Endothelial cell of umbilical vein (primary cell): ENCODE data around the gene VPS13A. TPM values are rescaled to one million over a fixed set of nuclear protein-coding genes. Genes with fewer than 3 reads are reported as not detected.

Experiments used
- BruUV-seq: library from RNA; stranded (reverse); fragments of 400-500 nt; replicated peaks from 2 replicates; lab custom pipeline; 2021; lab: Mats Ljungman, UMichigan
- CTCF ChIA-PET: fragments of 300-600, 350-600 bp; sonication (Branson Sonifier 250); formaldehyde crosslinking; loops from one replicate; lab custom pipeline; 2021; ENCODE audit warnings: antibody characterized with exemption, inconsistent platforms; lab: Charles Lee
- POLR2A ChIA-PET: fragments of 300-600, 350-600 bp; sonication (Branson Sonifier 250); formaldehyde crosslinking; loops from one replicate; lab custom pipeline; 2021; ENCODE audit warnings: antibody characterized with exemption, inconsistent platforms; lab: Charles Lee
- DNase-seq: peaks from one replicate; pipeline ENCODE4 v3.0.0-alpha.2; 2011; ENCODE audit warnings: low read depth, low spot score
- FAIRE-seq: peaks from 2 replicates; lab custom pipeline; 2011; peaks lifted over from hg19 to GRCh38; lab: Jason Lieb, UNC
- H2AFZ ChIP-seq: 2 replicates; pipeline ENCODE4 v1.6.0; 2012; ENCODE audit warnings: low read depth, low read length, control low read depth, inconsistent platforms
- H3K27ac ChIP-seq: 2 replicates; pipeline ENCODE4 v1.5.1; 2011; ENCODE audit warnings: low read depth, mild to moderate bottlenecking, control low read depth, low read length, moderate library complexity; ENCODE audit not compliant: insufficient read depth
- H3K27me3 ChIP-seq, 2 experiments: 2 replicates each; pipeline versions ENCODE4 v1.6.0 to v1.6.1; 2011; ENCODE audit warnings: low read length in 2 of 2, mixed read lengths in 1 of 2; ENCODE audit not compliant: control insufficient read depth in 2 of 2, insufficient read depth in 2 of 2
- H3K36me3 ChIP-seq, 2 experiments: 2 replicates in 1 of 2; 3 replicates in 1 of 2; pipeline ENCODE4 v1.5.1; 2011; ENCODE audit warnings: low read length in 2 of 2, mild to moderate bottlenecking in 1 of 2, moderate library complexity in 1 of 2; ENCODE audit not compliant: control insufficient read depth in 2 of 2, insufficient read depth in 2 of 2; ENCODE audit errors: extremely low read depth in 1 of 2
- H3K4me1 ChIP-seq: 3 replicates; pipeline ENCODE4 v1.5.1; 2011; ENCODE audit warnings: mild to moderate bottlenecking, low read length; ENCODE audit not compliant: control insufficient read depth, insufficient read depth; ENCODE audit errors: extremely low read depth
- H3K4me2 ChIP-seq: 2 replicates; pipeline ENCODE4 v1.6.1; 2011; ENCODE audit warnings: low read length, control low read depth, mixed read lengths; ENCODE audit not compliant: insufficient read depth
- H3K4me3 ChIP-seq, 3 experiments: fragments of 200-600 bp in 1 of 3; sonication (generic), shearing (Covaris generic) in 1 of 3; replicated peaks in 1 of 3; 2 replicates each; pipeline ENCODE4 v1.5.1; 2011 to 2016; ENCODE audit warnings: control low read depth in 3 of 3, low read length in 3 of 3, mild to moderate bottlenecking in 2 of 3, inconsistent platforms in 1 of 3, low read depth in 1 of 3, moderate library complexity in 1 of 3; ENCODE audit not compliant: insufficient read depth in 1 of 3
- H3K79me2 ChIP-seq: 2 replicates; pipeline ENCODE4 v1.6.0; 2012; ENCODE audit warnings: low read length, inconsistent platforms; ENCODE audit not compliant: control insufficient read depth, insufficient read depth
- H3K9ac ChIP-seq: replicated peaks from 2 replicates; pipeline ENCODE3; 2011; ENCODE audit warnings: low read length, control low read depth; ENCODE audit not compliant: insufficient read depth; ENCODE audit errors: extremely low read depth
- H3K9me1 ChIP-seq: replicated peaks from 3 replicates; pipeline ENCODE4 v1.6.0; 2011; ENCODE audit warnings: mild to moderate bottlenecking, low read length; ENCODE audit not compliant: control insufficient read depth, insufficient read depth; ENCODE audit errors: extremely low read depth
- H3K9me3 ChIP-seq: replicated peaks from 2 replicates; pipeline ENCODE4 v1.5.1; 2012; ENCODE audit warnings: low read length, inconsistent platforms; ENCODE audit not compliant: control insufficient read depth, insufficient read depth
- H4K20me1 ChIP-seq: replicated peaks from 2 replicates; pipeline ENCODE3; 2011; ENCODE audit warnings: mild to moderate bottlenecking, low read length; ENCODE audit not compliant: control insufficient read depth, insufficient read depth; ENCODE audit errors: extremely low read depth
- CTCF ChIP-seq, 2 donors: IDR thresholded peaks; 1 replicate in 1 of 2; 2 replicates in 1 of 2; pipeline ENCODE4 v1.5.1; 2011; ENCODE audit warnings: low read length in 2 of 2, mild to moderate bottlenecking in 2 of 2, moderate library complexity in 2 of 2, control low read depth in 1 of 2, inconsistent platforms in 1 of 2, low read depth in 1 of 2; ENCODE audit not compliant: insufficient read depth in 1 of 2; ENCODE audit errors: extremely low read depth in 1 of 2
- EZH2 ChIP-seq: IDR thresholded peaks from 2 replicates; pipeline ENCODE4 v1.6.1; 2012; ENCODE audit warnings: borderline replicate concordance, low read depth, mild to moderate bottlenecking, moderate library complexity, low read length, inconsistent platforms; ENCODE audit not compliant: severe bottlenecking
- FOS ChIP-seq: IDR thresholded peaks from 2 replicates; pipeline ENCODE4 v1.6.1; 2011; ENCODE audit warnings: mild to moderate bottlenecking, low read length, moderate library complexity, borderline replicate concordance; ENCODE audit not compliant: insufficient read depth
- GATA2 ChIP-seq: IDR thresholded peaks from 2 replicates; pipeline ENCODE4 v1.7.0; 2011; ENCODE audit warnings: low read depth, mild to moderate bottlenecking, moderate library complexity, mixed read lengths, low read length; ENCODE audit not compliant: insufficient read length, insufficient read depth
- JUN ChIP-seq: IDR thresholded peaks from 2 replicates; pipeline ENCODE4 v1.6.1; 2011; ENCODE audit warnings: borderline replicate concordance, low read depth; ENCODE audit not compliant: insufficient read length, insufficient read depth
- MAX ChIP-seq: IDR thresholded peaks from 2 replicates; pipeline ENCODE4 v1.6.1; 2011; ENCODE audit not compliant: insufficient read depth, insufficient read length
- MYC ChIP-seq: IDR thresholded peaks from one replicate; pipeline ENCODE4 v1.6.1; 2011; ENCODE audit warnings: mild to moderate bottlenecking, low read depth, low read length
- POLR2A ChIP-seq: IDR thresholded peaks from 2 replicates; pipeline ENCODE4 v1.6.1; 2012; ENCODE audit warnings: low read depth, mild to moderate bottlenecking, control low read depth, low read length
- POLR2AphosphoS5 ChIP-seq: IDR thresholded peaks from 2 replicates; pipeline ENCODE4 v1.6.1; 2012; ENCODE audit warnings: low read depth, mild to moderate bottlenecking, control low read depth, low read length, moderate library complexity; ENCODE audit not compliant: insufficient read depth
- dilution Hi-C: fragments of 300-500 bp; cut with MboI; formaldehyde crosslinking; loops from one replicate; pipeline ENCODE4 v1.15.0; 2019; ENCODE audit warnings: low sequenced_read_pairs; ENCODE audit not compliant: extremely low pct_ligation_motif_present
- intact Hi-C: fragments of 100-400 bp; cut with micrococcal nuclease; formaldehyde crosslinking; loops from one replicate; pipeline ENCODE4 v1.10.0; 2022
- polyA plus RNA-seq, 4 experiments: library from polyadenylated mRNA; depleted of rRNA in 3 of 4; stranded (reverse) in 3 of 4; unstranded in 1 of 4; fragments of >200 nt; gene quantifications; 2 replicates each; pipeline versions ENCODE4 v1.2.1 to v1.2.3, GENCODE V29; 2011 to 2012; ENCODE audit warnings: missing spikeins in 1 of 4
- total RNA-seq: library from RNA; stranded (reverse); gene quantifications from 2 replicates; pipeline ENCODE4 v1.2.3, GENCODE V29; 2021

VPS13A gene
- total and polyA plus RNA-seq, 2 donors (not counting 3 experiments of a cell fraction or from before 2014, with no cell fraction given): 4.7 to 33.3 TPM

- DNase-seq (no peak), FAIRE-seq (no peak)
- no peaks in the 10 kb centered on the region for H3K36me3 ChIP-seq
- dilution Hi-C loops (no loop called here), intact Hi-C loops (no loop called here)
- H3K9ac ChIP-seq: no peak overlapping the region
- no peak for TF ChIP-seq CTCF (IDR thresholded peaks at IDR 0.05; ENCODE audit: extremely low read depth in 1 of 2, insufficient read depth in 1 of 2, low read depth in 1 of 2, low read length in 2 of 2)
- TF ChIP-seq EZH2: no peak
- no peak for TF ChIP-seq FOS
- TF ChIP-seq MYC: no peak
- no peak for TF ChIP-seq MAX
- TF ChIP-seq POLR2AphosphoS5: no peak
- TF ChIP-seq GATA2: no peak
- no peak for TF ChIP-seq POLR2A
- no peak for TF ChIP-seq JUN
- ChIA-PET POLR2A (no interaction called here), CTCF (interaction anchor here (0.9 to 2.9 kb wide), 4 partner anchors 9 to 352 kb away, joined by 3 to 11 read pairs (median 6); no protein-coding TSS in a partner anchor)
- H3K79me2 ChIP-seq: no peaks in the 10 kb centered on the region
- no peak overlapping the region for H2AFZ ChIP-seq
- no peak overlapping the region for H3K27ac ChIP-seq
- no peaks in the 10 kb centered on the region for H3K9me3 ChIP-seq
- peaks cover 2% of the 10 kb centered on the region for H3K9me1 ChIP-seq
- H3K4me3 ChIP-seq: no peak overlapping the region
- no peak overlapping the region for H3K4me2 ChIP-seq
- no peaks in the 10 kb centered on the region for H3K27me3 ChIP-seq
- peaks cover 29% of the 10 kb centered on the region for H3K4me1 ChIP-seq
- H4K20me1 ChIP-seq: no peaks in the 10 kb centered on the region
- no TSS peak for BruUV-seq
Observed at GRCh38 chr9:77161966-77162365, 15.4 kb upstream of the VPS13A start.
